Fibroblast of the conjunctiva (primary cell): ENCODE measurements around the gene SPTAN1.
A peak's percentile ranks its signal among the peaks of the same experiment; 100 is the strongest.

Experiments used
- DNase-seq: peaks from one replicate; pipeline ENCODE4 v3.0.0-alpha.2; 2010; ENCODE audit warnings: low read depth

SPTAN1 gene

DNA sequence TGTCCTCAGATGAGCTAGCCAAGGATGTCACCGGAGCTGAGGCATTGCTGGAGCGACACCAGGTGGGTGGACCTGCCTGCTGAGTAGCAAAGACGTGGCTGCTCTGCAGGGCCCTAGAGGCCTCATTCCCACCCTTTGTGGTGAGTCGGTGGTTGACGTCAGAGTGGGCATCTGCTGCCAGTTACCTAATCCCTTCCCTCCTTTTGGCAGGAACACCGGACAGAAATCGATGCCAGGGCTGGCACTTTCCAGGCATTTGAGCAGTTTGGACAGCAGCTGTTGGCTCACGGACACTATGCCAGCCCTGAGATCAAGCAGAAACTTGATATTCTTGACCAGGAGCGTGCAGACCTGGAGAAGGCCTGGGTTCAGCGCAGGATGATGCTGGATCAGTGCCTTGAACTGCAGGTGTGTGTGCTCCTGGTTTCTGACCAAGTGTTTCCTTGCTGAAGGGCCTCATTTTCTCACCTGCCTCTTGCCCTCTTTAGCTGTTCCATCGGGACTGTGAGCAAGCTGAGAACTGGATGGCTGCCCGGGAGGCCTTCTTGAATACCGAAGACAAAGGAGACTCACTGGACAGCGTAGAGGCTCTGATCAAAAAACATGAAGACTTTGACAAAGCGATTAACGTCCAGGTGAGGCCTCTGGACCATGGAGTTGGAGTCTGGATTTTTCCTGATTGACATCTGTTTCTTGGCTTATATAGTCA, 55.4 kb downstream of the SPTAN1 start:
- DNase-seq, result peak; percentile 49

DNA sequence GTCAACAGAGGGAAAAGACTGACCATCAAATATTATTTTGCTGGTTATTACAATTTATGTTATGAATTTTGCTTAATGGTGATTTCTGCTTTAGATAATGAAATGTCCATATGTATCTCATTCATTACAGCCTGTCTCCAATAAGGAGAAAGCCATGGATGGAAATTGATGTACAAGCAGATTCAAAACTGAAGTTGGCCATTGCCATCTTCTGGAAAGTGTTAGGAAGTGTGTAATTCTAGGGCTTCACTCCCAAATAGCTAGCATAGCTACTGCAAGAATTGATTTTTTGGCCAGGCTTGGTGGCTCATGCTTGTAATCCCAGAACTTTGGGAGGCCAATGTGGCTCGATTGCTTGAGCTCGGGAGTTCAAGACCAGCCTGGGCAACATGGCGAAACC, 58.5 kb downstream of the SPTAN1 start:
- DNase-seq, result no peak

GRCh38 chr9:128611600-128612394, 59.4 kb downstream of the SPTAN1 start:
- no peak for DNase-seq

GRCh38 chr9:128614728-128615127, 62.3 kb downstream of the SPTAN1 start:
- no peak for DNase-seq

DNA sequence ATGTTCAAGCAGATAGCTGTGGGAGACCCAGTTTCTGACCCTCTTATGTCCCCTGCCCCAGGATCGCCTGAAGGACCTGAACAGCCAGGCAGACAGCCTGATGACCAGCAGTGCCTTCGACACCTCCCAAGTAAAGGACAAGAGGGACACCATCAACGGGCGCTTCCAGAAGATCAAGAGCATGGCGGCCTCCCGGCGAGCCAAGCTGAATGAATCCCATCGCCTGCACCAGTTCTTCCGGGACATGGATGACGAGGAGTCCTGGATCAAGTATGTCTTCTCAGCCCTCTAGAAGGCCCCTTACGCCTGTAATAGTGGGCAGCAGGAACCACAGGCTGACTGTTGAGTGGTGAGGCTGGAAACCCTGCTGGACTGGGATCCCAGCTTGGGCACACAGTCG, 63.2 kb downstream of the SPTAN1 start:
- DNase-seq, result no peak

GRCh38 chr9:128617943-128618342, 65.6 kb downstream of the SPTAN1 start:
- DNase-seq, result no peak

DNA sequence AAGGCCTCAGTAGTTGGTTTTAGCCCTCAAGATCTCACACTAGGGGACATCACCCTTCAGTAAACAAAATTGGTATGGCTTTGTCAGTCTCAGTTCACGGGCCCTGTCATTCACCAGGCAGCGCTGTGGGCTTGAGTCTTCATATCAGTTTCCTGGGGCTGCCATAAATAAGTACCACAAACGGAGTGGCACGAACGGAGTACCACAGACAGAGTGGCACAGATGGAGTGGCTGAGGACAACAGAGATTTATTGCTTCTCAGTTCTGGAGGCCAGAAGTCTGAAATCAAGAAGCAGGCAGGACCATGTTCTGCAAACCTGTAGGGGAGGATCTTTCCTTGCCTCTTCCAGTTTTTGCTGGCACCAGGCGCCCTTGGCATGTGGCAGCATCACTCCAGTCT, 66.7 kb downstream of the SPTAN1 start:
- DNase-seq, result no peak

DNA sequence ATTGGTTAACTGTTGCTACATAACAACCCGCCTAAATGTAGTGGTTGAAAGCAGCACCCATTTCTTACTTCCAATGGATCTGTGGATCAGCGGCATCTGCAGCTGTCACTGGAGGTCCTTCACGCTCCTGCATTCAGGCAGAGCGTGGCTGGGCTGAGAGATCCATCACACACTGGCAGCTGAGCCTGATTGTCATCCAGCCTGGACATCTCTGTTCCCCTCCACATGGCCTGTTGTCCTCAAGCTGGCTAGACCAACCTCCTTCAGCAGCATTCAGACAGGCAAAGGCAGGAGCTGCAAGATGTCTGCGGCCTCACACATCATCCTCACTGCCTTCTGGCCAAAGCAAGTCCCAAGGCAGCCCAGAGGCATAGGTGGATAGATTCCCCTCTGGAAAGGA, 67.4 kb downstream of the SPTAN1 start:
- DNase-seq, result no peak

GRCh38 chr9:128621730-128622455, 69.5 kb downstream of the SPTAN1 start:
- no peak for DNase-seq

GRCh38 chr9:128624566-128624965, 72.2 kb downstream of the SPTAN1 start:
- no peak for DNase-seq

GRCh38 chr9:128625391-128626146, 73.2 kb downstream of the SPTAN1 start:
- DNase-seq, result no peak

- DNase-seq, result no peak
Measured at GRCh38 chr9:128626181-128626580, 73.8 kb downstream of the SPTAN1 start.

- no peak for DNase-seq
Measured at GRCh38 chr9:128627127-128627715, 74.8 kb downstream of the SPTAN1 start.

GRCh38 chr9:128627906-128628305, 75.5 kb downstream of the SPTAN1 start:
- no peak for DNase-seq

GRCh38 chr9:128628471-128629048, 76.2 kb downstream of the SPTAN1 start:
- no peak for DNase-seq

GRCh38 chr9:128629136-128629535, 76.7 kb downstream of the SPTAN1 start:
- no peak for DNase-seq

GRCh38 chr9:128629852-128630545, 77.6 kb downstream of the SPTAN1 start:
- no peak for DNase-seq

DNA sequence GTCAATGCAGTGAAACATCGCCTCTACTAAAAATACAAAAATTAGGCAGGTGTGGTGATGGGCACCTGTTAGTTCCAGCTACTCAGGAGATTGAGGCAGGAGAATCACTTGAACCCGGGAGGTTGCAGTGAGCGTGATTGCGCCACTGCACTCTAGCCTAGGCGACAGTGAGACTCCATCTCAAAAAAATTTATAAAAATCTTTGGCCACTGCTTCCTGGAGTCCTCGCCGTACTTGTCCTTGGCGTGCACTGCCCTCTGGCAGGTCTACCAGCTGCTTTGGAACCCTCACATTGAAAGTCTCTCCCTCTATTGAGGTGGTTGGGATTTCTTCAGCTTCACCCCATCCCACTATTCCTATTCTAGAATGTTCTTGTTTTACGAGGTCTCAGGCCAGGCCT, 79.2 kb downstream of the SPTAN1 start:
- DNase-seq, result no peak

DNA sequence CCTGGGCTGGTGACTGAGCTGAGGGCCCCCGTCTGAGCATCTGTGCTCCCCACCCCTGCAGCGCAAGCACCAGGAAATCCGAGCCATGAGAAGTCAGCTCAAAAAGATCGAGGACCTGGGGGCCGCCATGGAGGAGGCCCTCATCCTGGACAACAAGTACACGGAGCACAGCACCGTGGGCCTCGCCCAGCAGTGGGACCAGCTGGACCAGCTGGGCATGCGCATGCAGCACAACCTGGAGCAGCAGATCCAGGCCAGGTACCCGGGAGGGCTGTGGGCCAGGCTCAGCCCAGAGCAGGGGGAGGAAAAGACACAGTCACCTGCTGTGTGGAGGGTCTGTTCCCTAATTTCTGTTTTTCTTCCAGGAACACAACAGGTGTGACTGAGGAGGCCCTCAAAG, 79.7 kb downstream of the SPTAN1 start:
- no peak for DNase-seq

DNA sequence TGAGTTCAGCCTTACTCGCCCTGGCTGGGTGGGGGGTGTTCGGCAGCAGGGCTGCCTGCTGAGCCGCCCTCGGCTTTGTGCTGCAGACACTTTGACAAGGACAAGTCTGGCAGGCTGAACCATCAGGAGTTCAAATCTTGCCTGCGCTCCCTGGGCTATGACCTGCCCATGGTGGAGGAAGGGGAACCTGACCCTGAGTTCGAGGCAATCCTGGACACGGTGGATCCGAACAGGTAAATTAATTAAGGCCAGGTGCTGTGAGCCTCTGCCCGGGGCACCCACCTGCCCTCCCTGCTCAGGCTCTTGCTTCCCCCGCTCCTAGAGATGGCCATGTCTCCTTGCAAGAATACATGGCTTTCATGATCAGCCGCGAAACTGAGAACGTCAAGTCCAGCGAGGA, 80.1 kb downstream of the SPTAN1 start:
- no peak for DNase-seq

DNA sequence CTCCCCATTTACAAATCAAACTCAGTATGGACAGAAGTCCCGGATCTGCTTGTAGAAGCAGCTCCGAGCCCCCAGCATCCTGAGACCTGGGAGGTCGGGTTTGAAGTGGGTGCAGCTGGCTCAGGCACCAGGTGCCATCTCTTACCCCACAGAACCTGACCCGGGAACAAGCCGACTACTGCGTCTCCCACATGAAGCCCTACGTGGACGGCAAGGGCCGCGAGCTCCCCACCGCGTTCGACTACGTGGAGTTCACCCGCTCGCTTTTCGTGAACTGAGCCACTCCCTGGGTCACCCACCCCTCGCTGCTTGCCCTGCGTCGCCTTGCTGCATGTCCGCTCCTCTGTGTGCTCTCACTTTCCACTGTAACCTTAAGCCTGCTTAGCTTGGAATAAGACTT, 80.7 kb downstream of the SPTAN1 start:
- DNase-seq, result no peak
